Heart right ventricle (tissue), 16 donors: ENCODE results near the gene EXT2. TPM values are rescaled to one million over a fixed set of nuclear protein-coding genes. Genes with fewer than 3 reads are reported as not detected.

ENCODE experiments used
- ATAC-seq, 8 donors: fragments of 200-7000 bp; cut with Tn5 transposase; one replicate each; pipeline ENCODE4 v1.9.1; 2020; ENCODE audit warnings: mild to moderate bottlenecking in 8 of 8, moderate library complexity in 8 of 8, moderate number of reproducible peaks in 1 of 8
- DNase-seq, 2 donors: peaks; one replicate each; pipeline ENCODE4 v3.0.0-alpha.2; 2020
- H3K27ac ChIP-seq, 10 donors: fragments of 200-600 bp; sonication (generic) in 2 of 10; one replicate each; pipeline versions ENCODE4 v1.5.0 to v1.8.0; 2020 to 2022; ENCODE audit warnings: mild to moderate bottlenecking in 3 of 10
- H3K27me3 ChIP-seq, 7 donors: fragments of 200-600 bp; one replicate each; pipeline ENCODE4 v1.8.0; 2021 to 2022; ENCODE audit warnings: mild to moderate bottlenecking in 2 of 7
- H3K36me3 ChIP-seq, 9 donors: fragments of 200-600 bp; sonication (generic) in 1 of 9; one replicate each; pipeline versions ENCODE4 v1.5.0 to v1.8.0; 2020 to 2022; ENCODE audit warnings: mild to moderate bottlenecking in 2 of 9
- H3K4me1 ChIP-seq, 9 donors: fragments of 200-600 bp; sonication (generic) in 1 of 9; one replicate each; pipeline versions ENCODE4 v1.5.0 to v1.8.0; 2020 to 2022; ENCODE audit warnings: mild to moderate bottlenecking in 4 of 9
- H3K4me3 ChIP-seq, 10 donors: fragments of 200-600 bp; sonication (generic) in 2 of 10; one replicate each; pipeline versions ENCODE4 v1.5.0 to v1.8.0; 2020 to 2022; ENCODE audit warnings: mild to moderate bottlenecking in 7 of 10, moderate library complexity in 2 of 10
- H3K9me3 ChIP-seq, 11 donors: fragments of 200-600 bp in 10 of 11; sonication (generic) in 2 of 11; one replicate each; pipeline versions ENCODE4 v1.5.0 to v1.8.0; 2013 to 2022; ENCODE audit warnings: mild to moderate bottlenecking in 2 of 11, control low read depth in 1 of 11, moderate library complexity in 1 of 11
- CTCF ChIP-seq, 9 donors: fragments of 200-600 bp; sonication (generic) in 2 of 9; IDR thresholded peaks; one replicate each; pipeline versions ENCODE4 v1.5.0 to v1.8.0; 2021 to 2022; ENCODE audit warnings: antibody characterized with exemption in 9 of 9, mild to moderate bottlenecking in 5 of 9, moderate library complexity in 1 of 9
- WGBS, 2 donors: extraction: QIAGEN DNeasy Blood & Tissue Kit; methylation state at CpG; one replicate each; pipeline ENCODE4 v1.1.7; 2013; ENCODE audit warnings: inconsistent platforms in 1 of 2; 5-methylcytosine and 5-hydroxymethylcytosine counted together
- intact Hi-C, 10 donors: fragments of 100-400 bp; cut with DNase I; formaldehyde crosslinking; loops; one replicate each; pipeline versions ENCODE4 v1.11.1 to v1.14.2; 2022
- polyA plus RNA-seq, 2 donors: library from polyadenylated mRNA; stranded (reverse); fragments of 200-250 nt; gene quantifications; one replicate each; pipeline ENCODE4 v1.2.3, GENCODE V29; 2013
- total RNA-seq, 10 donors: library from RNA; stranded (reverse); fragmentation: NEBNext Ultra II Directional in 3 of 10; extraction: Animal tissue kit (Norgen Biotek cat#: 25700) in 3 of 10; gene quantifications; one replicate each; pipeline versions ENCODE4 v1.2.1 to v1.2.4, GENCODE V29; 2021 to 2023
- donor health status: Arrhythmogenic right ventricular cardiomyopathy.
- donor health status: ischemic (EF 13 %, LVEDD 7.1; RV severe dilation, severe dysfunction).
- donor health status: healthy with polysubstance abuse.
- donor health status: DM: no; HTN: yes; CAD: no.
- donor health status: DM: no; HTN: no; CAD: no.
- donor health status: ischemic (EF 25% LVEDD 6.9; RV normal size, moderate dysfunction).
- donor health status: ischemic (EF 25% LVEDD 5.7; RV mildly dilated, moderate dysfunction).
- donor health status: healthy.
- donor health status: DM: yes; HTN: yes; CAD: no.
- donor health status: Ischemic cardiomyopathy.
- donor health status: ischemic (EF 35%, LVEDD 5.7; RV mildly dilated, moderate dysfunction).
- donor health status: nonischemic (EF 11% LVEDD 7.7; RV severe dilation, severe dysfunction).
- donor health status: DM: yes; HTN: yes; CAD: no.
- donor health status: PGD.
- donor health status: ischemic (EF 29% LVEDD 5.4; RV normal size, mild dysfunction).
- donor health status: nonischemic (EF 23%, LVEDD 6.1; RV moderate dilation, normal function).

Gene EXT2
- total and polyA plus RNA-seq, 12 donors, result 18.7 to 35.1 (median 28.2) TPM

- Histone ChIP-seq H3K9me3 (no peaks in the 10 kb centered on the region), H3K4me3 (no peak overlapping the region), H3K4me1 (peaks cover 0 to 22% (median 12%) of the 10 kb centered on the region in 9 donors), H3K36me3 (peaks cover 0 to 48% (median 0%) of the 10 kb centered on the region in 9 donors), H3K27me3 (no peaks in the 10 kb centered on the region), H3K27ac (no peak overlapping the region)
- ATAC-seq (no peak), DNase-seq (no peak)
- no peak for TF ChIP-seq CTCF (IDR thresholded peaks at IDR 0.05)
- 97 to 100% methylated on average over 2 of the region's 2 CpGs for WGBS, 2 donors
- intact Hi-C loops, result no loop called here
Measured at GRCh38 chr11:44068180-44068579, 27.3 kb upstream of the EXT2 start.

GRCh38 chr11:44071157-44071556, 24.3 kb upstream of the EXT2 start:
- peaks cover 0 to 77% (median 13%) of the 10 kb centered on the region in 9 donors for H3K36me3 ChIP-seq

GRCh38 chr11:44072757-44073658, 22.5 kb upstream of the EXT2 start:
- Histone ChIP-seq H3K36me3 (peaks cover 0 to 96% (median 13%) of the 10 kb centered on the region in 9 donors), H3K27me3 (no peaks in the 10 kb centered on the region), H3K4me3 (no peak overlapping the region), H3K4me1 (no peaks in the 10 kb centered on the region), H3K9me3 (no peaks in the 10 kb centered on the region), H3K27ac (no peak overlapping the region)
- ATAC-seq (no peak), DNase-seq (no peak)
- TF ChIP-seq CTCF (IDR thresholded peaks at IDR 0.05), result no peak
- intact Hi-C loops, result no loop called here
- 93 to 95% methylated on average over 8 of the region's 8 CpGs for whole genome bisulfite sequencing, 2 donors

More at GRCh38 chr11:44071157-44071556, 24.3 kb upstream of the EXT2 start:
- DNase-seq (no peak), ATAC-seq (no peak)
- Histone ChIP-seq H3K27ac (no peak overlapping the region), H3K27me3 (no peaks in the 10 kb centered on the region), H3K4me3 (no peak overlapping the region), H3K9me3 (no peaks in the 10 kb centered on the region), H3K4me1 (peaks cover 0 to 14% (median 10%) of the 10 kb centered on the region in 9 donors)
- 84 to 86% methylated on average over 3 of the region's 3 CpGs for WGBS, 2 donors
- intact Hi-C loops, result no loop called here
- TF ChIP-seq CTCF (IDR thresholded peaks at IDR 0.05), result no peak

GRCh38 chr11:44078794-44079193, 16.7 kb upstream of the EXT2 start:
- Histone ChIP-seq H3K4me1 (no peaks in the 10 kb centered on the region), H3K27ac (no peak overlapping the region), H3K9me3 (no peaks in the 10 kb centered on the region), H3K36me3 (peaks cover 0 to 99% (median 3%) of the 10 kb centered on the region in 9 donors), H3K27me3 (no peaks in the 10 kb centered on the region), H3K4me3 (no peak overlapping the region)
- no peak for TF ChIP-seq CTCF (IDR thresholded peaks at IDR 0.05)
- intact Hi-C loops, result no loop called here
- DNase-seq (no peak), ATAC-seq (no peak)
- 95 to 98% methylated on average over 5 of the region's 5 CpGs for WGBS, 2 donors
